LNCaP clone FGC (cell line): ENCODE results near the gene DOCK2.
A peak's percentile ranks its signal among the peaks of the same experiment; 100 is the strongest.

ENCODE experiments used
- DNase-seq: peaks from one replicate; pipeline ENCODE4 v3.0.0-alpha.2; 2011; ENCODE audit warnings: low read depth
- H3K4me3 ChIP-seq: 2 replicates; pipeline ENCODE4 v1.5.1; 2011; ENCODE audit warnings: mild to moderate bottlenecking, low read depth, low read length, control low read depth
- CTCF ChIP-seq: IDR thresholded peaks from 2 replicates; pipeline ENCODE4 v1.5.1; 2012; ENCODE audit warnings: mild to moderate bottlenecking; ENCODE audit not compliant: control insufficient read depth, insufficient read depth; ENCODE audit errors: extremely low read depth

Gene DOCK2

DNA sequence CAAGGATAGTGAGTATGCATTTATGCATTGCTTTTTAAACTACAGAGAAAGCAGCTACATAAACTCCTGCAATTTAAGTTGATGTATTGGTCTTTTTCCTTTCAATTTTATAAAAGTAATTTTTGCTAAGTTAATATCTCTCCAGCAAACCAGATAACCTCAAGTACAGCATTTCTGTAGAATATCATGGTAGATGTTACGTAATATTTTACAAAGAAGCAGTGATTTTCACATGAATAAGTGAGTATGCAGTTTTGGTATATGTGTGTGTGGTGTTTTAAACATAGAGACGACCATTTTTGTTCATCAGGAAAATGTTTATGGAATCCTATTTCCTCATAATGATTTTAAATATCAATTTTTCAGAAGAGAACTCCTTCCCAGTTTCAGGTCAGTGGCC is 224.4 kb downstream of the DOCK2 start:
- TF ChIP-seq CTCF = no peak
- no peak overlapping the region for H3K4me3 ChIP-seq
- DNase-seq = no peak

DNA sequence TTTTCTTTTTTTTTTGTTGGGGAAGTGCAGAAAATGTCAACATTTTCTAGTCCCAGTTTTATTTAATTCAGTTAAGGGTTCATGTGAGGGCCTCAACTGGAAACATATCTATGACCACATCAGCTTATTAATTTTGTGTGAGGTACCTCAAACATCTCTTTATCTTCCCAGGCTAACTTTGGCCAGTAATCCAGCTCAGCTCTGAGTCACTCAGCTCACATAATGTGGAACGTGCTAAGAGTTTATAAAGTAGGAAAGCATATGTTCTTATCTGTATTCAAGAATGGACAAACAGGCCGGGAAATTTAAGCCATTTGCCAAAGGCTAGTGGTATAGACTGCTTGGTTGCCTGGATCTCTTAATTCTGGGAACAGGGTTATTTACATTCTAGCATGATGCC is 224.9 kb downstream of the DOCK2 start:
- DNase-seq = no peak
- TF ChIP-seq CTCF = no peak
- H3K4me3 ChIP-seq = no peak overlapping the region

GRCh38 chr5:169862391-169862811 is 225.3 kb downstream of the DOCK2 start:
- H3K4me3 ChIP-seq = no peak overlapping the region
- no peak for TF ChIP-seq CTCF
- no peak for DNase-seq

GRCh38 chr5:169864483-169864882 is 227.4 kb downstream of the DOCK2 start:
- peak; percentile 4 for DNase-seq
- no peak for TF ChIP-seq CTCF
- no peak overlapping the region for H3K4me3 ChIP-seq

DNA sequence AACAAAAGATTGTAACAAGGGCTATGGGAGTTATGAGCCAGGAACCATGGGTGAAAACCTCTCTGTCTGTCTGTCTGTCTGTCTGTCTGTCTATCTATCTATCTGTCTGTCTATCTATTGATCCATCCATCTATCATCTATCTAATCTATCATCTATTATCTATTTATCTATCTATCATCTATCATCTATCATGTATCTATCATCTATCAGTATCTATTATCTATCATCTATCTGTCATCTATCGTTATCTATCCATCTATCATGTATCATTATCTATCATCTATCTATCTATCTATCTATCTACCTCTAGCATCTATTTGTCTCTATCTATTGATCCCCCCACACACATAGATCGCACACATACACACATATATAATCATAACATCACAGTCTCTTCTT is 230.3 kb downstream of the DOCK2 start:
- H3K4me3 ChIP-seq = no peak overlapping the region
- no peak for DNase-seq
- no peak for TF ChIP-seq CTCF

DNA sequence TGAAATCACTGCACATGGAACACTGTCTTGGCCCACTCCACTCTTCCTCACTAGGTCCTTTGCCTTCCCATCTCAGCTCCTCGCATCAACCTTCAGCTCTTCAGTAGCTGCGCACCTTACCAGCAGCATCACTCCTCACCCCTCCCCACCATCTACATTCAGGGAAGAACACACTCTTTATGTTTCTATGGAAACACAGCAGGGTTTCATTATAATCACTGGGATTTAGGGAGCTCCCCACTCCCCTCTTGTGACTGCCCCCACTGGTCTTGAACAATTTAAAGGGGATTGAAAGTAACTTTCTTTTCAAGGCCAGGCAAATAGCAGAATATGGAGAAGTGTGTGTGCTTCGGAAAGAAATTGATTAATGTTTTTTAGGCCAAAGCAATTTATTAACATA is 232.0 kb downstream of the DOCK2 start:
- no peak overlapping the region for H3K4me3 ChIP-seq
- no peak for TF ChIP-seq CTCF
- DNase-seq = no peak

DNA sequence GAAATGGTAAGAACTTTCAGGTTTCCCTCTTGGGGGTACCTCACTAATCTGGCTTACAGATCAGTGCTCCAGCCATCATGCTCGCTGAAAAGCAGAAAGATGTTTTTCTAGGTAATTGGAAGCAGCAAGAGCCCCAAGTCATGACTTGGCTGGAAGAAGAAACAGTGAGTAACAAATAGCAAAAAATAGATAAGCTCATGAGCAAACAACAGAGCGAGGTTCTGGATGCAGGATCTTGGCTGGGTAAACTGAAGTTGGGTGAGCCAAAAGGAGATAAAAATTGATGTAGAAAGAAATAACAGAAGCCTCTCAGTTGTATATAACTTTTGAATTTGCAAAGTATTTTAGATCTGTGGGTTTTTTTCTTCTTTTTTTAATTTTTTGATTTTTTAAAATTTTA is 233.1 kb downstream of the DOCK2 start:
- no peak for TF ChIP-seq CTCF
- DNase-seq = no peak
- no peak overlapping the region for H3K4me3 ChIP-seq
